ENCODE results near the gene RPS27L.

Gene RPS27L

GRCh38 chr15:63135804-63136203, 21.5 kb downstream of the RPS27L start:
- TF ChIP-seq CTCF (IDR thresholded peaks at IDR 0.05; ENCODE audit: insufficient read depth, low read length, missing control alignments): no peak
- peak; percentile 62 for DNase-seq (ENCODE audit: low read depth, low spot score)
- ChIA-PET POLR2A (interaction anchor here (0.6 to 1.8 kb wide), 4 partner anchors 11 to 22 kb away, joined by 3 to 10 read pairs (median 6); partner anchors contain the start of gene RPS27L), CTCF (interaction anchor here (0.9 to 2.2 kb wide), 6 partner anchors 11 to 394 kb away, joined by 3 to 7 read pairs (median 3); no protein-coding TSS in a partner anchor)
- no peak overlapping the region for H3K4me3 ChIP-seq (ENCODE audit: low read depth, low read length)

GRCh38 chr15:63135281-63135680, 22.0 kb downstream of the RPS27L start:
- POLR2A ChIA-PET: interaction anchor here (0.6 to 1.8 kb wide), 3 partner anchors 11 to 22 kb away, joined by 3 to 10 read pairs (median 8); partner anchors contain the start of gene RPS27L
- TF ChIP-seq CTCF (IDR thresholded peaks at IDR 0.05; ENCODE audit: insufficient read depth, low read length, missing control alignments): no peak
- no peak for DNase-seq (ENCODE audit: low read depth, low spot score)
- no peak overlapping the region for H3K4me3 ChIP-seq (ENCODE audit: low read depth, low read length)
- CTCF ChIA-PET: interaction anchor here (0.9 to 2.2 kb wide), 6 partner anchors 12 to 393 kb away, joined by 3 to 7 read pairs (median 3); no protein-coding TSS in a partner anchor

- no peak overlapping the region for H3K4me3 ChIP-seq (ENCODE audit: low read depth, low read length)
- DNase-seq (ENCODE audit: low read depth, low spot score): no peak
- CTCF ChIA-PET: interaction anchor here (1.1 to 1.4 kb wide), 4 partner anchors 40 to 154 kb away, joined by 3 to 7 read pairs (median 4); no protein-coding TSS in a partner anchor
- POLR2A ChIA-PET: interaction anchor here (1.0 kb wide), 1 partner anchor 16 kb away, joined by 4 read pairs; no protein-coding TSS in a partner anchor
- TF ChIP-seq CTCF (IDR thresholded peaks at IDR 0.05; ENCODE audit: insufficient read depth, low read length, missing control alignments): no peak
Observed at GRCh38 chr15:63134245-63134985, 22.9 kb downstream of the RPS27L start.

- H3K4me3 ChIP-seq (ENCODE audit: low read depth, low read length): no peak overlapping the region
- no peak for TF ChIP-seq CTCF (IDR thresholded peaks at IDR 0.05; ENCODE audit: insufficient read depth, low read length, missing control alignments)
- POLR2A ChIA-PET: interaction anchor here (1.0 kb wide), 1 partner anchor 16 kb away, joined by 4 read pairs; no protein-coding TSS in a partner anchor
- CTCF ChIA-PET: interaction anchor here (1.1 kb wide), 1 partner anchor 40 kb away, joined by 7 read pairs; no protein-coding TSS in a partner anchor
- DNase-seq (ENCODE audit: low read depth, low spot score): no peak
Observed at GRCh38 chr15:63133786-63134185, 23.5 kb downstream of the RPS27L start.

- CTCF ChIA-PET: no interaction called here
Observed at GRCh38 chr15:63126726-63127125, 30.6 kb downstream of the RPS27L start.

More at GRCh38 chr15:63126726-63127125, 30.6 kb downstream of the RPS27L start:
- TF ChIP-seq CTCF (IDR thresholded peaks at IDR 0.05; ENCODE audit: insufficient read depth, low read length, missing control alignments): no peak
- POLR2A ChIA-PET: no interaction called here
- DNase-seq (ENCODE audit: low read depth, low spot score): no peak
- no peak overlapping the region for H3K4me3 ChIP-seq (ENCODE audit: low read depth, low read length)
